ENCODE measurements around the gene OPCML.

OPCML gene

DNA sequence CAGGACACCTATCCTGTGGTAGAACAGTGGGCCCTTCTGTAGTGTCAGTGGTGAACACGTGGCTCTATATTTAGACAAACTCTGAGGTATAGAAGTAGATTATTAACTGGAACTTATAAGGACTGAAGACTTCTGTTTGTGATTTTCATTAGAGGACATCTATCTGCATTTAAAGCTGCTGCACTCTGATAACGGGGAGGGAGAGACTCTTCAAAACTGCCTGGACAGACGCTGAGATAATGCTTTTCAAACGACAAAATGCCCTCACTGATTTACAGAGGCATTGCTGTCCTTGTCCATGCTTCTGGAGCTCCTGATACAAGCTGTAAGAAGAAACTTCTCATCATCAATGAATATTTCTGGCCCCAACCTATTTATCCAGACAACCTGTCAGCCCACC, 425.2 kb downstream of the OPCML start:
- no peaks in the 10 kb centered on the region for H3K4me1 Mint-ChIP-seq
- no peaks in the 10 kb centered on the region for H3K36me3 Mint-ChIP-seq (ENCODE audit: low read depth)
- DNase-seq, result no peak
- H3K4me3 Mint-ChIP-seq, result no peak overlapping the region
- TF ChIP-seq, protein P1, sequence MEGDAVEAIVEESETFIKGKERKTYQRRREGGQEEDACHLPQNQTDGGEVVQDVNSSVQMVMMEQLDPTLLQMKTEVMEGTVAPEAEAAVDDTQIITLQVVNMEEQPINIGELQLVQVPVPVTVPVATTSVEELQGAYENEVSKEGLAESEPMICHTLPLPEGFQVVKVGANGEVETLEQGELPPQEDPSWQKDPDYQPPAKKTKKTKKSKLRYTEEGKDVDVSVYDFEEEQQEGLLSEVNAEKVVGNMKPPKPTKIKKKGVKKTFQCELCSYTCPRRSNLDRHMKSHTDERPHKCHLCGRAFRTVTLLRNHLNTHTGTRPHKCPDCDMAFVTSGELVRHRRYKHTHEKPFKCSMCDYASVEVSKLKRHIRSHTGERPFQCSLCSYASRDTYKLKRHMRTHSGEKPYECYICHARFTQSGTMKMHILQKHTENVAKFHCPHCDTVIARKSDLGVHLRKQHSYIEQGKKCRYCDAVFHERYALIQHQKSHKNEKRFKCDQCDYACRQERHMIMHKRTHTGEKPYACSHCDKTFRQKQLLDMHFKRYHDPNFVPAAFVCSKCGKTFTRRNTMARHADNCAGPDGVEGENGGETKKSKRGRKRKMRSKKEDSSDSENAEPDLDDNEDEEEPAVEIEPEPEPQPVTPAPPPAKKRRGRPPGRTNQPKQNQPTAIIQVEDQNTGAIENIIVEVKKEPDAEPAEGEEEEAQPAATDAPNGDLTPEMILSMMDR (IDR thresholded peaks at IDR 0.05), result no peak
- peaks cover 12% of the 10 kb centered on the region for H3K27me3 Mint-ChIP-seq (ENCODE audit: low read depth, poor library complexity)
- no peak overlapping the region for H3K27ac Mint-ChIP-seq
- peaks cover 3% of the 10 kb centered on the region for H3K9me3 Mint-ChIP-seq

DNA sequence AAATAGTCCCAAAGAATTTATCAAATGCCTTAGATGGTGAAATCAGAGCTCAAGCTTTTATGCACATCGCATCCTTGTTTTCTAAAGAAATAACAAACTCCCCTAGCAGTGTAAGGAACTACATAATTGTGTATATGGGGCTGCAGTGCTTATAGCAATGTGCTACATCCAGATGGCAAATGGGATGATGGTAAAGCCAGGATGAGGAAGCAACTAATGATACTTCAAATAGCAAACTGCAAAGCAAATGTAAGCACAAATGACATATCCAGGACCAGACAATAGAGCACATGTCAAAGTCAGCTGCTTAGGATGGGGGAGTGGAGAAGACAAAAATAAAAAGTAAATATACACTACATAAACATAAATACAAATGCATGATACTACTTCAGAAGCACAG, 425.9 kb downstream of the OPCML start:
- TF ChIP-seq, protein P1 (IDR thresholded peaks at IDR 0.05), result no peak
- DNase-seq, result no peak

DNA sequence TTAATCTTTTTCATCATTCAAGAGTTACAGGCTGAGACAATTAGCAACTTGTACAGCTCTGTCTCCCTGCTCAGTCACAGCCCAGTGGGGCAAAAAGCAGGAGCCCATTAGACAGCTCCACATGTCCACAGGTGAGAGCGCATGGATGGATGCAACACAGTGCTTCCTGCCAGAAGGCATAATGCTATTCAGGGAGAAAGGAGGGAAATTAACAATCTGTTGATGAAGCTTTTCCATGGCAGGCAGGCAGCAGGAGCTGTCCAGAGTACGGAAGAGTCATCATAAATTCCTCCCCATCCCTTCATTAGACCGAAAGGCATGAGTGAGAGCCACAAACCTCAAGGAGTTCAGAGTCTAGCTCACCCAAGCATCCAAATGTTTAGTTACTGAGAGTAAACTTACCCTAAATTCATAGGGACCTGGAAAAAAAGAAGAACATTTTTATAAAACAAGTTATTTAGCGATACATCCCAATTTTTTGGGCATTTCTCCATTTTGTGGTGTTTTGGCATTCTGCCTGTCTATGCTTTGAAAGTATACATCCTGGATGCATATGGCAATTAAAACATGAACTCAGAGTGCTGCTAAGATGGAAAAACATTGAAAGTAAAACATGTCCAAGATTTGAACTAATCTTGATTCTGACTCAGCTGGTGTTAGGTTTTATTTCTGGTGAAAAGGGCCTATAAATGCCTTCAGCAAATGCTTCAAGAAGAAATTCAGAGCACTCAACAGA, 428.1 kb downstream of the OPCML start:
- TF ChIP-seq, protein P1 (IDR thresholded peaks at IDR 0.05), result no peak
- H3K4me3 Mint-ChIP-seq, result no peak overlapping the region

More for the DNA sequence above, 425.9 kb downstream of the OPCML start:
- peaks cover 12% of the 10 kb centered on the region for H3K27me3 Mint-ChIP-seq (ENCODE audit: low read depth, poor library complexity)
- H3K27ac Mint-ChIP-seq, result no peak overlapping the region
- H3K9me3 Mint-ChIP-seq, result peaks cover under 1% of the 10 kb centered on the region
- no peaks in the 10 kb centered on the region for H3K4me1 Mint-ChIP-seq
- H3K36me3 Mint-ChIP-seq (ENCODE audit: low read depth), result no peaks in the 10 kb centered on the region
- no peak overlapping the region for H3K4me3 Mint-ChIP-seq

DNA sequence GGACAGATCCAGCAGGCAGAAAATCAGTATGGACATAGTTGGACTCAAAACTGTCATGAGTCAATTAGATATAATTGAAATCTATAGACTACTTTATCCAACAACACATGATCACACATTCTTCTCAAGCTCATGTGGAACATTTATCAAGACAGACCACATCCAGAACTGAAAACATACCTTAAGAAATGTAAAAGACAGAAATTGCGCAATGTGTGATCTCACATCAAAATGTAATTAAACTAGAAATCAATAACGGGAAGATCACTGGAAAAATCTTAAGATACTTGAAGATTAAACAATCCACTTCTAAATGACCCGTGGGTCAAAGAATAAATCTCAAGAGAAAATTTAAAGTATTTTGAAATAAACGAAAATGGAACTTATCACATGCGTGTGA, 435.3 kb downstream of the OPCML start:
- Mint-ChIP-seq H3K27me3 (ENCODE audit: low read depth, poor library complexity) (peaks cover 12% of the 10 kb centered on the region), H3K4me3 (no peak overlapping the region), H3K27ac (no peak overlapping the region), H3K4me1 (no peaks in the 10 kb centered on the region), H3K36me3 (ENCODE audit: low read depth) (no peaks in the 10 kb centered on the region), H3K9me3 (peaks cover 4% of the 10 kb centered on the region)
- TF ChIP-seq, protein P1 (IDR thresholded peaks at IDR 0.05), result no peak
- DNase-seq, result no peak

More for the DNA sequence above, 428.1 kb downstream of the OPCML start:
- no peak overlapping the region for H3K27ac Mint-ChIP-seq
- peaks cover 8% of the 10 kb centered on the region for H3K27me3 Mint-ChIP-seq (ENCODE audit: low read depth, poor library complexity)
- H3K4me1 Mint-ChIP-seq, result no peaks in the 10 kb centered on the region
- H3K9me3 Mint-ChIP-seq, result peaks cover 4% of the 10 kb centered on the region
- DNase-seq, result no peak
- no peaks in the 10 kb centered on the region for H3K36me3 Mint-ChIP-seq (ENCODE audit: low read depth)

DNA sequence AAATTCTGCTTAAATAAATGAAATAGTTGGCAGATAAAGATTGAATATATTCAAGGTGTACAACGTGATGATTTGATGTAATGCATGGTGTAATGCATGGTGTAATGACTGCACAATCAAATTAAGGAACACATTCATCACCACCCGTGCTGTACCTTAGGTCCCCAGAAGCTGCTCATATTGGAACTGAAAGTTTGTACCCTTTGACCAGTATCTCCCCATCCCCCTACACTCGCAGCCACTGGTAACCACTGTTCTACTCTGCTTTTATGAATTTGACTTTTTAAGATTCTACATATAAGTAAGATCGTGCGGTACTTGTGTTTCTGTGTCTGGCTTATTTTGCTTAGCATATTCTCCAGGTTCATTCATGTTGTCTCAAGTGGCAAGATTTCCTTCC, 445.8 kb downstream of the OPCML start:
- H3K27ac Mint-ChIP-seq, result no peak overlapping the region
- H3K4me3 Mint-ChIP-seq, result no peak overlapping the region
- H3K4me1 Mint-ChIP-seq, result no peaks in the 10 kb centered on the region
- no peaks in the 10 kb centered on the region for H3K36me3 Mint-ChIP-seq (ENCODE audit: low read depth)
- no peak for DNase-seq
- no peaks in the 10 kb centered on the region for H3K9me3 Mint-ChIP-seq
- peaks cover 60% of the 10 kb centered on the region for H3K27me3 Mint-ChIP-seq (ENCODE audit: low read depth, poor library complexity)
- TF ChIP-seq, protein P1 (IDR thresholded peaks at IDR 0.05), result no peak

Data from nephron progenitor cell (in vitro differentiated cells).